GM12878 (cell line): Measurements from ENCODE around the gene FCAR. TPM values are rescaled to one million over a fixed set of nuclear protein-coding genes. Genes with fewer than 3 reads are reported as not detected.

Experiments
- ATAC-seq: fragments of 200-7000 bp; cut with Tn5 transposase; 3 replicates; pipeline ENCODE4 v1.9.1; 2020; ENCODE audit warnings: mild to moderate bottlenecking, moderate library complexity
- BruUV-seq: library from RNA; stranded (reverse); fragments of 400-500 nt; replicated peaks from 2 replicates; lab custom pipeline; 2021; lab: Mats Ljungman, UMichigan
- CTCF ChIA-PET: fragments of 300-600 bp; sonication (Branson Sonifier 250); formaldehyde crosslinking; extraction: SDS; loops from one replicate; lab custom pipeline; 2021; ENCODE audit warnings: inconsistent platforms; lab: Yijun Ruan, JAX
- POLR2A ChIA-PET: fragments of 350-600 bp; formaldehyde crosslinking; extraction: SDS; loops from one replicate; lab custom pipeline; 2021; ENCODE audit warnings: inconsistent platforms; lab: Charles Lee
- RAD21 ChIA-PET: fragments of 300-600 bp; sonication (Branson Sonifier 250); formaldehyde crosslinking; loops from one replicate; lab custom pipeline; 2023; ENCODE audit warnings: antibody characterized with exemption; ENCODE audit not compliant: unreplicated experiment; lab: Charles Lee
- SMC1A ChIA-PET: fragments of 300-600 bp; sonication (Branson Sonifier 250); formaldehyde crosslinking; loops from one replicate; lab custom pipeline; 2023; ENCODE audit not compliant: unreplicated experiment, uncharacterized antibody; lab: Charles Lee
- DNase-seq: peaks from one replicate; pipeline ENCODE4 v3.0.0-alpha.2; 2011; ENCODE audit warnings: low read depth, low spot score
- FAIRE-seq: peaks from 3 replicates; lab custom pipeline; 2011; peaks lifted over from hg19 to GRCh38; lab: Jason Lieb, UNC
- H2AFZ ChIP-seq: 2 replicates; pipeline ENCODE4 v1.6.0; 2011; ENCODE audit warnings: low read depth, low read length, control low read depth; ENCODE audit not compliant: control insufficient read depth
- H3K27ac ChIP-seq: 2 replicates; pipeline ENCODE4 v1.5.1; 2011; ENCODE audit warnings: control low read depth; ENCODE audit not compliant: control insufficient read depth, insufficient read depth
- H3K27me3 ChIP-seq, 2 experiments: replicated peaks in 1 of 2; 2 replicates each; pipeline versions ENCODE4 v1.6.0 to v1.6.1; 2011; ENCODE audit warnings: low read length in 1 of 2; ENCODE audit not compliant: control insufficient read depth in 2 of 2, insufficient read depth in 2 of 2
- H3K36me3 ChIP-seq, 2 experiments: 2 replicates each; pipeline ENCODE4 v1.5.1; 2011; ENCODE audit warnings: low read length in 1 of 2; ENCODE audit not compliant: control insufficient read depth in 2 of 2, insufficient read depth in 2 of 2
- H3K4me1 ChIP-seq: 2 replicates; pipeline ENCODE4 v1.6.1; 2011; ENCODE audit warnings: mild to moderate bottlenecking, low read length, moderate library complexity, mixed read lengths; ENCODE audit not compliant: control insufficient read depth, insufficient read depth
- H3K4me2 ChIP-seq: 2 replicates; pipeline ENCODE4 v1.6.0; 2011; ENCODE audit warnings: control low read depth; ENCODE audit not compliant: control insufficient read depth, insufficient read depth
- H3K4me3 ChIP-seq: fragments of 200-600 bp; sonication (generic); 2 replicates; pipeline ENCODE4 v1.5.1; 2016
- H3K79me2 ChIP-seq: 2 replicates; pipeline ENCODE4 v1.6.0; 2011; ENCODE audit warnings: low read length; ENCODE audit not compliant: control insufficient read depth, insufficient read depth
- H3K9ac ChIP-seq: 2 replicates; pipeline ENCODE4 v1.8.0; 2011; ENCODE audit warnings: low read length, control low read depth, mixed read lengths; ENCODE audit not compliant: control insufficient read depth, insufficient read depth
- H3K9me3 ChIP-seq: replicated peaks from 3 replicates; pipeline ENCODE4 v1.5.1; 2011; ENCODE audit warnings: mild to moderate bottlenecking, low read length; ENCODE audit not compliant: control insufficient read depth, insufficient read depth
- H4K20me1 ChIP-seq: 2 replicates; pipeline ENCODE4 v1.6.0; 2011; ENCODE audit not compliant: control insufficient read depth, insufficient read depth
- ATF2 ChIP-seq: IDR thresholded peaks from 2 replicates; pipeline ENCODE4 v1.6.1; 2012; ENCODE audit warnings: low read length, inconsistent platforms
- BCLAF1 ChIP-seq: fragments of 450-650 bp; IDR thresholded peaks from 2 replicates; pipeline ENCODE4 v1.6.1; 2017; ENCODE audit warnings: antibody characterized with exemption, mild to moderate bottlenecking, moderate library complexity
- BMI1 ChIP-seq: fragments of 450-650 bp; IDR thresholded peaks from 2 replicates; pipeline ENCODE4 v1.6.1; 2016; ENCODE audit warnings: mild to moderate bottlenecking, moderate library complexity, borderline replicate concordance
- CBX5 ChIP-seq: sonication (generic); IDR thresholded peaks from 2 replicates; pipeline ENCODE4 v1.6.1; 2016; ENCODE audit warnings: low read depth, moderate library complexity, mild to moderate bottlenecking, inconsistent platforms
- EED ChIP-seq: sonication (generic); IDR thresholded peaks from 2 replicates; pipeline ENCODE4 v1.6.1; 2016; ENCODE audit warnings: antibody characterized with exemption, low read depth
- PBX3 ChIP-seq: IDR thresholded peaks from 2 replicates; pipeline ENCODE4 v1.6.1; 2011; ENCODE audit warnings: mild to moderate bottlenecking, low read depth, low read length, moderate library complexity; ENCODE audit not compliant: insufficient replicate concordance
- PKNOX1 ChIP-seq: fragments of 450-650 bp; IDR thresholded peaks from 2 replicates; pipeline ENCODE4 v1.6.1; 2016; ENCODE audit warnings: mild to moderate bottlenecking
- POLR2AphosphoS2 ChIP-seq: IDR thresholded peaks from 2 replicates; pipeline ENCODE4 v1.6.1; 2011; ENCODE audit warnings: low read depth, mild to moderate bottlenecking, low read length, improper control_type of control experiment, moderate library complexity
- TCF12 ChIP-seq: IDR thresholded peaks from 2 replicates; pipeline ENCODE4 v1.6.1; 2011; ENCODE audit warnings: low read depth, mild to moderate bottlenecking, low read length
- WGBS: methylation state at CpG from one replicate; pipeline ENCODE4 v1.1.6; 2016; ENCODE audit warnings: low lambda C conversion rate; ENCODE audit not compliant: insufficient replicate concordance, insufficient coverage; ENCODE audit errors: missing lambda C conversion rate; 5-methylcytosine and 5-hydroxymethylcytosine counted together
- in situ Hi-C: fragments of 300-500 bp; cut with MboI; formaldehyde crosslinking; loops from 9 replicates; pipeline ENCODE4 v1.14.3; 2018; ENCODE audit warnings: mixed read lengths
- intact Hi-C: fragments of 100-400 bp; cut with micrococcal nuclease; formaldehyde crosslinking; loops from one replicate; pipeline ENCODE4 v1.14.2; 2022; ENCODE audit not compliant: unreplicated experiment
- polyA plus RNA-seq, 11 experiments: library from polyadenylated mRNA; depleted of rRNA in 4 of 11; unstranded in 6 of 11; stranded (reverse) in 5 of 11; fragments of >200 nt; fragmentation: Nextera tagmentation in 4 of 11; fragmentation: Illumina TruSeq in 1 of 11; extraction: Ambion mirVana in 4 of 11; extraction: Trizol in 1 of 11; gene quantifications; 1 replicate in 1 of 11; 2 replicates in 10 of 11; pipeline versions ENCODE4 v1.2.1 to v1.2.3, GENCODE V29; 2011 to 2016; ENCODE audit warnings: inconsistent platforms in 2 of 11, missing spikeins in 2 of 11, low read depth in 1 of 11
- total RNA-seq, 4 experiments: library from RNA; depleted of rRNA in 3 of 4; stranded (reverse); fragments of >200 nt in 3 of 4; fragmentation: Illumina TruSeq in 1 of 4; extraction: Trizol in 1 of 4; gene quantifications; 2 replicates each; pipeline versions ENCODE4 v1.2.1 to v1.2.3, GENCODE V29; 2013 to 2021

The FCAR gene
- total and polyA plus RNA-seq, 10 of the 15 experiments (the other 5 are each of a cell fraction or from before 2014, with no cell fraction given): 0.49 TPM; not detected in 9

DNA sequence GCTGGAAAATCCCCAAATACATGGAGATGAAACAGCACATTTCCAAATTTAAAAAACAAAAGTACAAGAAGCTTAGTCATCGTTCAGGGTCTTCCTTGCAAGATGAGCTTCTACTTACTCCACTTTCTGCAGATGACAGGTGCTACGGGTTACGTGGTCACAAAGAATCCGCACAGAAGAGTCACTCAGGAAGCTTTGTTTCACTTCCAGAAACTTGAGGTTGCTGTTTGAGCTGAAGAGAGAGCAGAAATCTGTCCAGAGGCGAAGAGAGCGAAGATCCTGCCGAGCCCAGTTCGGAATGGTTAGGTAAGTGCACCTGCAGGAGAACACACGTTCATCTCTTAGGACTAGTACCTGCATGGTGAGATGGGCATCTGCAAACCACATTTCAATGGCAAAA, 63.9 kb downstream of the FCAR start (continued):
- TF ChIP-seq PBX3 (no peak), CBX5 (no peak), EED (no peak), POLR2AphosphoS2 (no peak), PKNOX1 (no peak), BMI1 (no peak)

DNA sequence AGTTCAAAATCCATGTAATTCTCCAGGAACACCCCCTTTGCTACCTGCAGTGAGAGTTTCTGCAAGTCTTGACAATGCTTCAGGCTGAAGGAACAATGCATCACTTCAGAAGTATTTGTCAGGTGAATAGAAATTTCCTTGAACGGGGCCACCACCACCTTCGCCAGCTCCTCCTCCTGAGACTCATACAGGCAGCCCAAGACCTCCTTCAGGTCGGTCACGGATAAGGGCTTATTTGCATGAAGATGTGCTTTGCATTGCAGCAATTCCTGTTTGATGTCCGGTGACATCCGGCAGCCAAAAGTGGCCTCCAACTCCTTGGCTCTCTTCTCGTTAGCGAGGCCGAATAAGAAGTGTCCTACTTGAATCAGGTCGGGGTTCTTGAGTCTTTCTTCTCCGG, 64.9 kb downstream of the FCAR start:
- FAIRE-seq: no peak
- POLR2A ChIA-PET: no interaction called here
- H2AFZ ChIP-seq: no peak overlapping the region

More for the DNA sequence above, 64.9 kb downstream of the FCAR start:
- no TSS peak for BruUV-seq
- Histone ChIP-seq H3K36me3 (no peaks in the 10 kb centered on the region), H3K4me3 (0 out of 2 replicates have a peak overlapping the region, but pooled peaks have one; percentile 16), H3K4me2 (peak overlapping the region; percentile 36), H3K79me2 (no peaks in the 10 kb centered on the region), H3K9ac (no peak overlapping the region), H3K27ac (no peak overlapping the region), H3K4me1 (peaks cover 13% of the 10 kb centered on the region), H3K9me3 (no peaks in the 10 kb centered on the region; the same call in 2 of the 3 replicates), H3K27me3 (no peaks in the 10 kb centered on the region), H4K20me1 (no peaks in the 10 kb centered on the region)
- SMC1A ChIA-PET: no interaction called here
- no peak for DNase-seq
- in situ Hi-C loops (no loop called here), intact Hi-C loops (no loop called here)
- no peak for ATAC-seq
- TF ChIP-seq ATF2: no peak
- no peak for TF ChIP-seq TCF12
- no peak for TF ChIP-seq BCLAF1
- no peak for TF ChIP-seq PBX3
- CTCF ChIA-PET: no interaction called here
- RAD21 ChIA-PET: no interaction called here
- 12% methylated on average over 11 of the region's 11 CpGs for WGBS
